ENCODE results near the gene TMEM132C.
"Not testable (repeated sequence)": the region's sequence is repeated elsewhere in the genome, so short reads cannot be mapped to it uniquely, and the experiment has no call there.

Gene TMEM132C

DNA sequence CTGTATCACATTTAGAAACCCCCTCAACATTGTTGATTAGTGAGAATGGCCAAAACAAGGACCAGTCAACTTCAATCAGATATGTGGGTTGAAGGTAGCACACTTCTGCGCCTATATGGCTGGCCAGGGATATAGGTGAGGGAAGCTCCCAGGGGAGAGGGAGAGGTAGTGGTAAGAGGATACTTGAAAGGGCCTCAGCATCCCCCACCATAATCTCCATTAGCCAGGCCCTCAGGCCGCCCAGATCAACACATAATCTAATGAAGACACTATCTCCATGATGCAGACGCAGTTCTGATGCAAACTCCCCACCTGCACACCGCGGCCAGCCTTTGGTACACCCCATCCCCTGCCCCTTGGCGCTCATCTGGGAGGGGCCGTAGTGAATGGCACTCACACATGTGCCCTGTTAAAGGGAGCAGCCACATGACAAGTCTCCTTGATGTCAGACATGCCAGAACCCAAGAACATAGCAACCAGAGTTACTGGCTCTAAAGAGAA, 158.0 kb downstream of the TMEM132C start:
- DNase-seq = no peak

DNA sequence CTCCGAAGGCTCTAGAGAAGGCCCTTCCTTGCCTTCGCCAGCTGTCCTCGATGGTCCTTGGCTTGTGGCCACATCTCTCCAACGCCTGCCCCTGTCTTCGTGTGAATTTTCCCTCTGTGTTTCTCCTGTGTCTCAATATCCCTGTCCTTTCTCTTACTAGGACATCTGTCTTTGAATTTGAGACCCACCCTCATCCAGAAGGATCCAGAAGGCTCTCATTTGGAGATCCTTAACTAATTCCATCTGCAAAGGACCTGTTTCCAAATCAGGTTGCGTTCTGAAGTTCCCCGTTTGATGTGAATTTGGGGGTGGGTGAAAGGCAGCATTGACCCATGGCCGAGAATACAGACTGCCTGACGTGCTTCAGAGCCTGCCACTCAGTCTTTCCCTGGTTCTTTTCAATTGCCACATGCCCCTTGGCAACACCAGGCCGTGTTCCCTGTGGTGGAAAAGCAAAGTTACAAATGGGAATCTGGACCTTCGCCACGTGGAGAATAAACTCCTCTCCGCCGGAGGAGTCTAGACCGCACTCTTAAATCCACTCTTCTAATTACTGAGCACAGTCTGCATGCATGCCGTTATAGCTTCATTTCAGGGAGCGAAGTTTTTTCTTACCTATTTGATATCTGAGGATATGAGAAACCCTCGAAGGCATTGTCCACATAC, 158.8 kb downstream of the TMEM132C start:
- no peak for DNase-seq

DNA sequence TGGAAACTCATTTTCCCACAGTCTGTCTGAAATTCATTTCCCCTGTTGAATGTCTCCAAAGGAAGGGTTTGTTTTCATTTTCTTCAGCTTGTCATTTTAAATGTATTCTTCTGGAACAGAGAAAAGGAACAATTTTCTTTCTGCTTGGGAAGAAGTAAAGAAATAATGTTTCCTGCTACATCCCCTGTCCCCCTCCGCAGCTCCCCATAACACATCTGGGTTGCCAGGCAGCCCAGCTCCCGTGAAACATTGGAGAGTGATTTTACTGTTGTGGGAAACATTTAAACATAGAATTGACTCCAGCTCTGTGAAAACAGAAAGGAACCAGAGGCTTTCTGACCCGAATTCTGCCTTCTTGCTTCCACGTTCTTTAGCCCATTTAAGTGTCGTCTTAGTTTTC, 159.5 kb downstream of the TMEM132C start:
- DNase-seq = no peak

DNA sequence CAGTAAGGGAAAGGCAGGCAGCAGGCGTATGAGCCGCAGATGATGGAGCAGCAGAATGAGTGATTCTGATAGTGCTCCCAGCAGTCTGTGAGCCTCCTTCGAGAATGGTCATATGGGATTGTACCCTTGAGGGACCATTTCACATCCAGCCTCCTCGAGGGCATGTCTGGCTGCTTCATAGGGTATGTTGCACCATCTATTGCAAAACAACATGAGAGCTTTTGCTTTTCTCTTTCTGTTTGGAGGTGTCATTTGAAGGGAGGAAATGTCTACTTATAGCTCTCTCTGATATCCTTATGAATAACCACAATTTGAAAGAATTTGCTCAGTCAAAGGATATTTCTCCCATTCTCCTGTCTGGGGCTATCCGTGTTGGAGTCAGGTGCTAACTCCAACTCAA, 172.8 kb downstream of the TMEM132C start:
- DNase-seq = no peak

DNA sequence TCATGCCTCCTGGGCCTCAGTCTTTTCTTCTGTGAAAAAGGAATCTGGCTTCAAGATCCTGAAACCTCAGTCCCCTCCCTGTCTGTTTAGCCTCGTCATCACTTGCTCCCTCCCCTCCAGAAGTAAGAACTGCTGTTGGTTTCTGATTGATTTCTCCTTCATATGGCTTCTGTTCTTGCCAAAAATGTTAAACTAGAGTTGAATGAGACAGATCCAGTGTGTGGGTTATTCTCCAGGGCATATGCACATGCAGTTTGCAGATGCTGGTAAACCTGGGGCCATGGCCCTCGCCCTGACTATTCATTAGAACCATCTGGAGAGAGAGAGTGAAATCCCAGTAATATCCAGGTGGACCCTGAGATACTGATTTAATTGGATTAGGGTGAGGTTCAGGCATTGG, 175.1 kb downstream of the TMEM132C start:
- DNase-seq = no peak

DNA sequence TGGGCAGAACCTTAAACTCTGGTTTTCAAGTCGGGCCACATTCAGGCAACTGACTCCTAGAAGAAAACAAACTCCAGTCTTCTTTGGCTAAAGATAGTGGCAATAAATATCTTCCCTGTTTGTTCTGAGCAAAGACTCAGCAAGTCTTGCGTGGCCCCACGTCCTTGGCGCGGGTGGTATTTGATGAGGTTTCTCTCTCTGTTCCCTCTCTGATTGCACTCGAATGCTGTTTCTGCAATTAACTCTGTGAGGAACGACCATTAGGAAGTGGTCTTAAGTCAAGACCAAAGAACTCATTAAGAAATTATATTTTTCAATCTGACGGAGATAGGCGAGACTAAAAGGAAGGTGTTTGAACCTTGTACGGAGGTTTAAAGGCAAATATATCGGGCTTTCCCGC, 177.6 kb downstream of the TMEM132C start:
- no peak for DNase-seq

DNA sequence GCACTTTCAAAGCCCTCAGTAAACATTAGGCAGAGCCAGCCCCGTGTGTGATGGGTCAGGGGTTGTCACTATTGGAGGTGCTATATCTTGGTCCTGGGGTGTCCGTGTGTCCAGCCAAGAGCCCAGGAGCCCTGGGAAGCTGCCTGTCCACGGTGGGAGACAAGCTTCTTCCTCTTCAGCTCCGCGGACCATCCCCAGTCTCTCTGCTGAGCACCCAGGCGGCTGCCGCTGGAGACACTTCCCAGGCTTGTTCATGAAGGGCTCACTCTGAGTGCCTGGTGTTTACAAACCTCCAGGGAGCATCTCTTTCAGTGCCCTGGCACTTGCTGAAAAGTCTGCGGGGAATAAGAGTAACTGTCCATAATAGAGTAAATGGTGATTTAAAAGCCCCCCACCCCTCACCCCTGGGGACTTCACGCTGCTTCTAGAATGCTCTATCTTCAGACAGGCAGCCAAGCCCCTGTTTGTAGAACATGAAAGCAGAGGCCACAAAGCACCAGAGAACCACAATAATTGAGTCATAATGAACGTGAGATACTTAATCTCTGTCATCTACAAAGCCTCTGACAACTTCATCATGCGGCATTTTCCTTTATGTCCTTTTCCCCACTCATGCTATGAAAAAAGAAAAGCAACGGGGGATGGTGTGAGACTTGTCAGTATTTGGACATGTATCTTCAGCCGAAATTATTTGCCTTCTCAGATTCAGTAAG, 178.6 kb downstream of the TMEM132C start:
- no peak for DNase-seq

DNA sequence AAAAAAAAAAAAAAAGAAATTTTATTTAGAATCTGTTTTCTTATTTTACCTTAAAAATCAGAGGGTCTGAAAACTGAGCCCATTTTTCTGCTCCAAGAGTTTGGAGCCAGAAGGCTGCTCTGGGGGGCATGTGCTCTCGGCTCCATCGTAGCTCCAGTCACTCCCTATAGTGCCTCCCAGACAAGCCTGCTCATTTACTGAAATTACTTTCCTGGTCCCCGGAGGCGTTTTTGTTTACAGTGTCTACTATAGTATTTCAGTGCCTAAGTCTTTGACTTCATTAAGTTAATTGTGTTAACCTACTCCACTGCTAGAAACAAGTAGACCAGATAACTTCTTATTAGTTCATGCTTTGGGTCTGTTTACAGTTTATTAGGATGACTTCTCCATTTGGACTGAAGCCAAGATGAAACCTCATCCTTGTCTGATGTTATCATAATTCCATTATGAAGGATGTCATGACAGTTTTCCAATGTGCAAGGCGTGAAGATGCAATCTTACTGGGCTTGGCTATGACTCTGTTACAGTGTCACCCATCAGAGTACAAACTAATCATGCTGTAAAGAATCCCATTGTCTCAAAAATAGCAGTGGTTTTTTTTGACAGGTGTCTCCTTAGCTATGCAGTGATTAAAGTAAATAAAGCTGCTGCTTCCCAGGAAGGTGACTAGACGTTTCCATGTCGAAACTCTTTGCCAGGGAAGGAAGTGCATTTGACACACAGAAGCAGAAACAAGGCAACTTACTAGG, 182.3 kb downstream of the TMEM132C start:
- no peak for DNase-seq

DNA sequence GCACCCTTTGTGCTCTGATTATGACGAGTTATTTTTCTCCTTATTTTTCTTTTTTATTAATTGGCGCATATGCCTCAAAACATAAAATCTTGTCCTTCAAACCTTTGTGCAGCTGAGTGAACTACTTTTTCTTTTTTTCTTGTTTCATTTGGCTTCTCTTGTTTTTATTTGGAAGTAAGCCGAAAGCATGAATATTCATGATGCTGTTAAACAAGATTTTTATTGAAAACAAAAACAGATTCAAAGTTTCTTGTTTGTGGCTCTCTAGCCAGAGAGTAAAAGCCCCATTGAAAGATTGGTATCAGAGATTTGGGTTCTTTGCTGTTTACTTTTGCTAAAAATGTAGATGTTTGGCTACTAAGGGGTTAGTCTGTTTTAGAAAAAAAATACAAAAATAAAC, 183.8 kb downstream of the TMEM132C start:
- DNase-seq = no peak

DNA sequence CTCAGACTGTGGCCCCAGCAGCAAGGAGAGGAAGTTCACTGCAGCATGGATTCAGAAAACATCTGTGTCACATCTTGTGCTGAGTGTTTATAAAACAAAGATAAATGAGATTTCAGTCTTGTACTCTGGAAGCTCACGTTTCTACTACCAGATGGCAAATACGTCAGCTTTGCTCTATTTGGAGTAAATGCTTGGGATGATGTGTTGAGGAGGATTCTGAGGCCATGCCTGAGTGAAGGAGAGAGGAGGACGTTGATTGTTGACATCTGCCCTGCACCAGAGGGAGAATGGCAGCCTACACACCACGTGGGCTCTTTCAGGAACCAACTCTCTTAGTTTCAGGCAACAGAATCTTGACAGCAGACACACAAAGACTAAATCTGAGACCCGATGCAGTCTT, 188.9 kb downstream of the TMEM132C start:
- DNase-seq = no peak

DNA sequence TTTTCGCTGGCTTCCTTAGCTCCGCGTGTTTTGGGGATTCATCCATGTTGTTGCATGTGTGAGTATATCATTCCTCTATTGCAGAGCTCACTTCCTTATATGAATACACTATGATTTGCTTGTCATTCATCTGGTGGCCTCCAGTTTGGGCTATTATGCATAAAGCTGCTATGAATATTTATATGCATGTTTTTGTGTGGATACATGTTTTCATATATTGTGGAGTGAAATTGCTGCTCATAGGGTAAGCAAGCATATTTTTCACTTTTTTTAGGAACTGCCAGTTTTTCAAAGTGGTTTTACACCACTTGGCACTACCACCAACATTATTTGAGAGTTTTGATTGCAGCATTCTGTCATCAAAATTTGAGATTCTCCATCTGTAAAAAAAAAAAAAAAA, 190.0 kb downstream of the TMEM132C start:
- no peak for DNase-seq

DNA sequence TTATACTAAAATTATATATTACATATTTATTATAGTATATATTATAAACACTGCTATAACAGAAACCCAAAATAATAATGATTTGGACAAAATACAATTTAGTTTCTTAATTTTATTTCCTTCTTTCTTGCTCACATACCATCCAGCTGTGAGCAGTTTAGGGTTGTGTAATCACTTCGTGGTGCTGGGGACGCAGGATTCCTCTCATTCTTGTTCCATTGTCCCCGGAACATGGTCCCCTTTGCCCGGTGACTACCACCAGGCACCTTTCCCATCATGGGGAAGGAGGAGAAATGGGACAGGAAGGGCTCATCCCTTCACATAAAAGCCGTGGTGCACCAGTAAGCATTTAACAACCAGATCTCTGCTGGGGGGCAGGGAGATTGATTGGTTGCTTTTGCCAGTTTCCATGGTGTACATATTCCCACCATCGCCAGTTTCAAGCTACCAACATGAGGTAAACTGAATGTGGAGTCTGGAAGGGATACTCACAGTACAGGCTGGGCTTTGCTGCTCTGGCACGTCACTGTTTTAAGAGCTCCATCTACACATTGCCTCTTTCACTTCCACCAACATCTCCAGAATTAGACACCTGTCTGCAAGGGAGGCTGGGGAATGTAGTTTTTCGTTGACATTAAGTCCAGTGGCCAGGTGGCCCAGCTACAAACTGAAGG, 191.5 kb downstream of the TMEM132C start:
- no peak for DNase-seq

DNA sequence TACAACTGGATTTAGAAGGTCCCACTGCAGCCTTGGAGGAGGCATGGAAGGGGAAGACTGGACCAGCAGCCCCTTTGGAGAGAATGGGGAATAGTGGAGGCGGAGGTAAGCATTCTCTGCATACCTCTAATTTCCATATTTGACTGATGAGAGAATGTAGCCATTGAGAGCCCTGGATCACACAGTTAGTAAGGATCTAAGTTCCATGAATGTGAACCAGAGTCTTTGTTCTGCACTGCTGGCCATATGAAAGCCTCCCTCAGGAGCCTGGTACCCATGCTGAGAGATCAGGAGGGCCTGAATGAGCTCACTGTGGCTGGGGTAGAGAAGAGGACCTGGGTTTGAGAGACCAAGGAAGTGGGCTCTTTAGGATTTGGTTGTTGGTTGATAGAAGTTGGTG, 192.1 kb downstream of the TMEM132C start:
- no peak for DNase-seq

DNA sequence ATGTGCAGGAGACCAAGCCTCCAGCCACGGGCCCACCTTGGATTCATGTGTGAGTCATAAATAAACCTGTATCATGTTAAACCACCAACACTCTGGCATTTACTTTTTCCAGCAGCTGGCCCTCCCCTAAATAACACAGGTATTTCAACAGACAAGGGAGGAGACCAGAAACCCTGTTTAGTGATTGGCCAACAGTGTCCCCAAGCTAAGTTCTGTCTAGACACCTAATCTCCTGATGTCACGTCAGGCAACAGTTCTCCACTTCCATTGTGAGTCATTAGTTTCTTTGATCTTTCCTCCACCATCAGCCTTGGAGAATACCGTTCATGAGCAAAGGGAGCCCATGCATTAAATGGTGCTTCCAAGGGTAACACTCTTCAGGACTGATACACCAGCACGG, 196.9 kb downstream of the TMEM132C start:
- DNase-seq = no peak

DNA sequence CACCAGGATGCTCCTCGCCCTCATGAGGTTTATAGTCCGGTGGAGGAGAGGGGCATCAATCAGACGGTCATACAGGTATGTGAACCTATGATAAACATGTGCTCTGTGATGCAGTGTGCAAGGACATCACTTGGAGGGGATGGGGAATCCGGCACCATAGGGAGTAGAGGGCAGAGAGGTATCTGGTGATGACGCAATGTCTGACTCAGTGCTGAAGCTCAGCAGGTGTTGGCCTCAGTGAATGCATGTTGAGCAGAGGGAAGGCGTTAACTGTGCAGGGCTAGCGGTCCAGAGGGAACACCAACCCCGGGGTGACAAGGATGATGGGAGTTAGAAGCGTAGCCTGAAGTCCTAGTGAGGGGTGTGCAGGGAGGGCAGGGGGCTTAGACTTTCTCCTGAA, 200.9 kb downstream of the TMEM132C start:
- DNase-seq = no peak

DNA sequence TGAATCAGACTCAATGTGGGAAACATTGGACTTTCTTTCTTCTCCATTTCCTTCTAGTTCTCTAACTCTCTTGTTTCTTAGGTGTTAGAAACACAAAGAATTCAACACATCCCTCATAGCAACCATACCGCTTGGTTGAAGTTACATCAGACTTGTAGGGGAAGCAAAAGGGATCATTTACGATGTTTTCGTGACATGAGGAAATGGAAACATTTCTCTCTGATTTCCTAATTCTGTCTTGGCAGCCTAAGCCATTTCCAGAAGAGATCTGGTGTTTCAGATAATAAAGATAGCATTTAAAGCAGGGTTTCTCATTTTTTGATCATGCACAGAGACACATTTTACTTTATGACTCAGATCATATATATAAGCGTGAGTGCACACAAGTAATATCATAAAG, 202.0 kb downstream of the TMEM132C start:
- DNase-seq = no peak

DNA sequence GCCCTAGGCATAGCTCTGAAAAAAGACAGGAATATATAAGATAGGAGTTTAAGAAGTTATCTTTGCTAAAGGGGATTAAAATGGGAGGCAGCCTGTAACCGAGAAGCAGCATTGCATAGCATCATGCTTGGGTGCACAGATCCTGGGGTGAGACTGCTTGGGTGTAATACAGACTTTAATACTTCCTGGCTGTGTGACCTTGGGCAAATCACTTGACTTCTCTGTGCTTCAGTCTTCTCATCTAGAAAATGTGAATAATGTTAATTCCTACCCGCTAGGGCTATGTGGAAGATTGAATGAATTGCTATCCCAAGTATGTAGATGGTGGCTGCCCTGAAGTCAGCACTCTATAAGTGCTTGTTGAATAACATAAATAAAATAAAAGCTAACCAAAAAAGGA, 204.5 kb downstream of the TMEM132C start:
- DNase-seq = no peak

DNA sequence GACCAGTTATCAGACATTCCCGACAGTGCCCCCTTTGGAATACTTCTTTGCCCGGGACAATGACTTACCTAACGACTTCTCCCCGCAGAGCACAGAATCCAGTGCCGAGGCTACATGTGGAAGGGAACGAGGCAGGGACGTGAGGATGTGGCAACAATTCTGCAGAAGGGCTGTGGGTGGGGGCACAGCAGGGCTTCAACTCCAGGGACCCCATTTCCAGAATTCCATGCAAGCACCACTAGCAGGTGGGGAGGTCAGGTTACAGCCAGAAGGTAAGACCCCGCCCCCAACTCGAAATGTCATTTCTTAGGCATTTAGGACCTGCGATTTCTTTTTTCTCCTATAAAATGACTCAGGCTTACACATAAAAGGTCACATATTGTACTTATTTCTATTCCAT, 207.9 kb downstream of the TMEM132C start:
- DNase-seq = no peak

DNA sequence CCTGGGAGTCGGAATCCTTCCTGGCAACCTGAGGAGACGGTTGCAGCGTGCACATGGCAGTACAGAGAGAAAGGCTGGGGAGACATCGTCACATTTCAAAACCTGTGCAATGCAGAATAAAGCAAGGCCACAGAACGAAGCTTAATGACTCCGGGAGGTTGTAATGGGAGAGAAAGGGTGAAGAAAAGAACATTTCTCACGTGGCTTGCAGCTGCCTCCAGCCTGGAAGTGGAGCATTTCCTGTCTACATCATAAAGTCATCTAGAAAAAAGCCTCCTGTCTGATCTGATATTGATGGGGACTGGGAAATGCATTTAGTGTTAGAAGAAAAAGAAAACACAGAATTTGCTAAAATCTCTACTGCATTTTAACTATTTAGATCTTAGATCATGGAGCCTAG, 209.3 kb downstream of the TMEM132C start:
- DNase-seq = no peak

DNA sequence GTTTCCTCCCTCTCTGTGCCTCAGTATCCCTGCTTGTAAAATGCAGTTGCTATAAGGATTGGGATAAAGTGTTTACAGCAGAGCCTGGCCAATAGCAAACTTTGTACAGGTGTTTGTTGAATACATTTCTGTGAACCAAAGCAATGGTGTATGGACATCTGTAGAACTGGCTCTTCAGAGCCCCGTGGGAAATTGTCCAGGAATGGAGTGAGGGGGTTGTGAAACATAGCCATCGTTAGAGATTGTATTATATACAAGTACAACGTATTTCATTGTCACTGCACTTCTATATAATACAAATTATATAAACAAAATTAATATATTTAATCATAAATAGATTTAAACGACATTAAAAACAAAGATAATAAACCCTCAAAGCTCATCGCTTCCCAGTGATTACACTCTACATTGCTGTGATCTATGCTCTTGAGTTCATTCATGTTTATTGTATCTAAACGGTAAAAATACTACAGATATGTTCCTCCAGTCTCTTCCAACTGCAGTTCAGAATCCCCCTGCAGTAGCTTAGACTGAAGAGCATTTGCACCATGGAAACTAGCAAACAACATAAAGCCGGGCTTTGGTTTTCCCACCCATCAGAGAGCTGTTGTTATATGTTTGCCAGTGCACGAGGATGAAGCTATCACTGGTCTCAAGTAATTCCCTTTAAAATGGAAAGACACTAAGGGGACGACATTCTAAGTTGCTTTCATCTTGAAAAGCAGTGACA, 216.7 kb downstream of the TMEM132C start:
- no peak for DNase-seq

DNA sequence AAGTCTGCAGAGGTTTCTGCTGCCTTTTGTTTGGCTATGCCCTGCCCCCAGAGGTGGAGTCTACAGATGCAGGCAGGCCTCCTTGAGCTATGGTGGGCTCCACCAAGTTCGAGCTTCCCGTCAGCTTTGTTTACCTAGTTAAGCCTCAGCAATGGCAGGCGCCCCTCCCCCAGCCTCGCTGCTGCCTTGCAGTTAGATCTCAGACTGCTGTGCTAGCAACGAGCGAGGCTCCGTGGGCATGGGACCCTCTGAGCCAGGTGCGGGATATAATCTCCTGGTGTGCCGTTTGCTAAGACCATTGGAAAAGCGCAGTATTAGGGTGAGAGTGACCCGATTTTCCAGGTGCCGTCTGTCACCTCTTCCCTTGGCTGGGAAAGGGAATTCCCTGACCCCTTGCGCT, 230.4 kb downstream of the TMEM132C start:
- not testable (repeated sequence) for DNase-seq

DNA sequence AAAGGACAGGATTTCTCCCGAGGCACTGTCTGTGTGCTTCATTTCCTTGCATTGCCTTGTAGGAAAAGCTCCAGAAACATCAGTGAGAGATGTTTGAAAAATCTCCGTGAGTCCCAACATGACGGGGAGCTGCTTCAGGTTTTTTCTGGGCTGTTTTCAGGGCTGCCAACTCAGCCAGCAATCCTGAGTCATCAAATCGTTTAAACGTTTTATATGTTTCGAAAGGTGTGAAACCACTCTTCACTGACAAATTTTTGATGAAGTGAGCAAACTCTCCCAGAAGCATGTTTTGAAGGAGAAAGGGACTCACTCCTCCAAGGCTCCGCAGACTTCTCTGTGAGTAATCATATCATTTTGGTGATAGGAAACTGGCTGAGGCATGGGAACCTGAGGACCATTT, 240.5 kb downstream of the TMEM132C start:
- DNase-seq = no peak

DNA sequence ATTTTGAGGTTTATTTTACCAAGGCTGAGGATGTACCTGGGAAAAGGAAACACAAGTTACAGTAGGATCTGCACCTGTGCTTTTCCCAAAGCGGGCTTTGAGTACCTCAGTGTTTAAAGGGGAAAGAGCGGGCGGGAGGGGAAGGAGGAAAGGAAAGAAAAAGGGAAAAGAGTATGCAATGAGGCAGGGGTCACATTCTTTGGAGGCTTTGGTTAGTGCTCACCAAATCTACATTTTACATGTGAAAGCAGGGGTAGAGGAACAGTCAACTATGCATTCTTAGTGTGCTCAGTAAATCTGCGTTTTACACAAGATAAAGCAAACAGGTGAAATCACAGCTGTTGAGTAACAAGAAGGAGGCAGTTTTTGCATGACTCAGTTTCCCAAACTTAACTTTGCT, 242.2 kb downstream of the TMEM132C start:
- DNase-seq = no peak
